Activated CD8-positive, alpha-beta memory T cell treated with anti-CD3 and anti-CD28 coated beads, Interleukin-2, amount 50 U/mL, for 48 hours (primary cell): ENCODE measurements around the gene ZNF335.
"Not testable (repeated sequence)": the region's sequence is repeated elsewhere in the genome, so short reads cannot be mapped to it uniquely, and the experiment has no call there.

Experiments
- DNase-seq: peaks from one replicate; pipeline ENCODE4 v3.0.0-alpha.2; 2020

Gene ZNF335

DNA sequence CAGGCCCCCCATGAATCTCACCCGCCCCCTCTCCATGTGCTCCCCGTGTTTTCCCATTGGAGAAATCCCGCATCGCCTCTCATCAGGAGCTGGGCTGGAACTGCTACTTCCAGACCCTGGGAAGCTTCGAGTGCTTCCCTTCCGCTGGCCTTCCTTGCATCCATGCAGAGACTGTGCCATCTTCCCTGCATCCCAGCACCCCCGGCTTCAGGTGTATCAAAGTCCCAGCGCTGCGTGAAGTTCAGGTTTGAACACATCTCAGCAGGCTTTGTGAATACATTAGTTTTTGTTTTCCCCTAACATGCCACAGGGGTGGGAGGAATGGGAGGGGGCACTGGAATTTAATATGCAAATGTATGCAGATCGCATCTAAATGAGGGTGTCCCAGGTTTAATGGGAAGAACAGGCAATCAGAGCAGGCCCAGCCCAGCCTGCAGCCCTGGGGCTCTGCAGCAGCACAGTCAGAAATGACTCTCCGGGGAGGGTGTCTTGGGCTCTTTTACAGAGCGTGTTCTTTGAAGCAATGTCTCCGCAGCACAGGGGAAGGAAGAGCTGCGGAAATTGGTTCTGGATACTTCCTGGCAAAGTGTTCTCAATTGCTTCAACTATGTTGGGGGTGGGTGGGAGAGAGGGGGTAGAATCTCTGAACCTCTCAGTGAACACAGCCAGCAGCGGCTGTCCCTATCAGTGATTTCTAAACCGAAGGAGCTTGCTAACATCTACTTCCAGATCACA, 28.4 kb upstream of the ZNF335 start:
- no peak for DNase-seq

DNA sequence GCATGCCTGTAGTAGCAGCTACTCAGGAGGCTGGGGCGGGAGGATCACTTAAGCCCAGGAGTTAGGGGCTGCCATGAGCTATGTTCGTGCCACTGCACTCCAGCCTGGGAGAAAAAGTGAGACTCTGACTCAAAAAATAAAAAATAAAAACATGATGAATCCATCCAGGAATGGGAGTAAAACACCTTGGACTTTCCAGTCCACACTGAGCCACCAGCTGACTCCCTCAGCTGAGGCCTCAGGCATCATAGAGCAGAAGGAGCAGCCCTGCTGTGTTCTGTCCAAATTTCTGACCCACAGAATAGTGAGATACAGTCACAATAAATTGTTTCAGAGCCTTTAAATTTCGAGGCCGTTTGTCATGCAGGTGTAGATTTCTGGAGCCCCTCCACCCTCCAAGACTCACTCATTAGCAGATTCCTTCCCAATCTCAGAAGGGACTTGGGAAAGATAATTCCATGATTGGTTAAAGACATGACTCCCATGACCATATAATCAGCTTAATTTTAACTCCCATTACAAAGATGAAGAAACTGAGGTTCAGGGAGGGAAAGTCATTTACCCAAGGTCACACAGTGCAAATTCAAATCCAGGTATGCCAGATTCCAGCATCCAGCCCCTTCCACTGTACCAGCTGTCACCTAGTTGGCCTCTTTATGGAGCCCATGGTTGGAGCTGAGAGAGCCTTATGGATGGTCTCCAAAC, 27.7 kb upstream of the ZNF335 start:
- DNase-seq, result no peak

DNA sequence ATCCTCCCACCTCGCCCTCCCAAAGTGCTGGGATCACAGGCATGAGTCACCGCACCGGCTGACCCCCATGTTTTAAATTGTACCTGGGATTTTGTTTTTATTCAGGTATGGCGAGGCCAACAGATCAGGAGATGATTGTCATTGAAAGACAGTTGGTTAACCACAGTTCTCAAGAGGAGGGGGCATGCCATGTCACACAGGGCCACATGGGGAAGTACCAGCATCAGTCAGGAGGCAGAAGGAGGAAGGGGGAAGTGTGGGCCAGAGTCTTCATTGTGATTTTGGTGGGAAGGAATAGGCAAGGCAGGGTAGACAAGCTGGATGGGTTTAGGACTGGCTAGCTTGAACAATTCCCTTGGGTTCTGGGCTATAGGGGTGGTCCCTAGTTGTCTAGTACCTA, 26.8 kb upstream of the ZNF335 start:
- no peak for DNase-seq

DNA sequence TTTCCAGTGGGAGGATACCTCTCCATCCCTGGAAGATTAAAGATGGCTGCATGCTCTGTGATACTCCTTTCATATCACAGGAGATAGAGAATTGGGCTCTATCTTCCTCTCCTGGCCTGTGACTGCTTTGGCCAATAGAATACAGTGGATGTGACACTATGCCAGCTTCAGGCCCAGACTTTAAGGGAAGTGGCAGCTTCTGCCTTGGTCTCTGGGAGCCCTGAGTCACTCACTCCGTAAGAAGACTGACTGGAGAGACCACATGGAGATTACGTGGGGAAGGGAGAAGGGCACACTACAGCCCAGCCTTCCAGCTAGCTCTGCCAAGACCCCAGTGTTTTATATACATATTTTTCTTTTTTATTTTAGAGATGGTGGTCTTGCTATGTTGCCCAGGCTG, 26.3 kb upstream of the ZNF335 start:
- no peak for DNase-seq

DNA sequence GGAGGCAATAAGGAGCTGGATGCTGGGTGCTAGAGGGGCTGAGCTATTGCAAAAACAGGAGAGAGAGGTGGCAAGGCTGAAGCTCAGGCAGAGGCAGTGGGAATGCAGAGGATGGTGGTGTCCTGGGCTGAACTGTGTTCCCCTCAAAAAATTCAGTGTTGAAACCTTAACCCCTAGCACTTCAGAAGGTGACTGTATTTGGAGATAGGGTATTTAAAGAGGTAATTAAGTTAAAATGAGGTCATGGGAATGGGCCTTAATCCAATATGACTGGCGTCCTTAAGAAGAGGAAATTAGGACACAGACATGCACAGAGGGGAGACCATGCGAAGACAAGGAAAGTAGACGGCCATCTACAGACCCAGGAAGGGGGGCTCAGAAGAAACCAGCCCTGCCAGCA, 25.2 kb upstream of the ZNF335 start:
- DNase-seq, result no peak

DNA sequence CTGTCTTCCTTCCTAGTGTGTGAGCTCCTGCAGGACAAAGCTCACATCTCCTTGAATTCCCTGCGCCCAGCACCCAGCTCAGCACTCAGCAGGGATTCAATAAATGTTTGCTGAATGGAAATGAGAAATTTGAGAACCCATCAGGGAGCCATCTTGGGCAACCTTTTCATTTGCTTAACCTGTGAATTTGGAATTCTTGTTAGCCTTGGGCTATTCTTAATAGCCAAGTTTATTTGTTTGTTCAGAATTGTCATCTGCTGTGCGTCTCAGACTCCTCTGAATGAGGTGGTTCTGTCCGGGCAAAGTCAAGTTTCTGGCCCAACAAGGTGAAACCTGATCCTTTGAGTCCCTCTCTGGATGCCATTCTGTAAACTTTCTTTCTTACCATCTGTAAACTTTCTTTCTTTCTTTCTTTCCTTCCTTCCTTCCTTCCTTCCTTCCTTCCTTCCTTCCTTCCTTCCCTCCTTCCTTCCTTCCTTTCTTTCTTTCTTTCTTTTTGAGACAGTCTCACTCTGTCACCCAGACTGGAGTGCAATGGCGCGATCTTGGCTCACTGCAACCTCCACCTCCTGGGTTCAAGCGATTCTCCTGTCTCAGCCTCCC, 23.6 kb upstream of the ZNF335 start:
- DNase-seq, result not testable (repeated sequence)

DNA sequence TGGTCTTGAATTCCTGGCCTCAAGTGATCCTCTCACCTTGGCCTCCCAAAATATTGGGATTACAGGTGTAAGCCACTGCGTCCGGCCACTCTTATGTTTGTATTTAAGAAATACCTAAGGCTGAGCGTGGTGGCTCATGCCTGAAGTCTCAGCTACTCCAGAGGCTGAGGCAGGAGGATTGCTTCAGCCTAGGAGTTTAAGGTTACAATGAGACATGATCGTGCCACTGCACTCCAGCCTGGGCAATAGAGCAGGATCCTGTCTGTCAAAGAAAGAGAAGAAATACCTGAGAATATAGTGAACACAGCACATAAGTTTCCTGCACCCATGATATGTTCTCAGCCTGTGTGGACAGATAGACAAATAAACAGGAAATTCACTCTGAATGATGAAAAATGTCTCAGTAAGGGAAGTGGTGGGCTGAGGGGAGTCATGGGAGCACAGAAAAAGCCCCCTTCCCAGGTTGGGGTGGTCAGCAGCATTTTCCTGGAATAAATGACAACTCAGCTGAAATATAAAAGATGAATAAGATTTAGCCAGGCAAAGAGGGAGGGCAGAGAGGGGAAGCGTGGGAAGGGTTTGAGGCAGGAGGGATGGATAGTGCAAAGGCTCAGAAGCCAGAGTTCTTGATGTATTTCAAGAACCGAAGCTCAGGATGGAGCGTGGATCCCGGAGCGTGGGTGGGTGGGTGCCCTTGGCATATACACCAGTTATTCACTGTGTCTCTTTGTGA, 22.9 kb upstream of the ZNF335 start:
- DNase-seq, result no peak

DNA sequence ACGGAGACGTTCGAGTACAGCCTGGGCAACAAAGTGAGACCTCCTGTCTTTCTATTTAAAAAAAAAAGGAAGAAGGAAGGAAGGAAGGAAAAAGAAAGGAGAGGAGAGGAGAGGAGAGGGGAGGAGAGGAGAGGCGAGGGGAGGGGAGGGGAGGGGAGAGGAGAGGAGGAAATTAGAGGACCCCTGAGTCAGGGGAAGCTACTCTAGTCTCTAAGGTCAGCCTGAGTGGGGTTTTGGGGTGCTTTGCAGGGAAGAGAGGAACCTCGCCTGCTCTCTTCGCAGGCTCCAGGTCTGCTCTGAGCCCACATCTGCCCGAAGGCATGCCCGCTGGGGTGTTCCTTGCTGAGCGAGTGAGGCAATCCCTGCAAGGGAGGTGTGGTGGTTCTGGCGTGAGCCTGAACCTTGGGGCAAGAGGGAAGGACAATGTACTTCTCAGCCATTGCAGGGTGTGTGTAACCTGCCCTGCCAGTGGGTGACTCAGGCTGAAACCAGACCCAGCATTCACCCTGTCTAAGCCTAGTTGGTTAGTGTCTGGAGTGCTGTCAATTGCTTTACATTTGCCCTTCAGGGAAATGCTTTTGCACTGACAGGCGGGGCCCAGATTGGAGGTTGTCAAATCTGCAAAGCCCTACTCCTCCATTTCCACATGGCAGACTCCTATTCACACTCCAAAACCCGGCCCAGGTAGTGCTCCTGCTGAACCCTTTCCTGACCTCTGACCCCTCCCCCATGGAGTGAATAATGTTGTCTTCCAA, 21.4 kb upstream of the ZNF335 start:
- DNase-seq, result no peak

DNA sequence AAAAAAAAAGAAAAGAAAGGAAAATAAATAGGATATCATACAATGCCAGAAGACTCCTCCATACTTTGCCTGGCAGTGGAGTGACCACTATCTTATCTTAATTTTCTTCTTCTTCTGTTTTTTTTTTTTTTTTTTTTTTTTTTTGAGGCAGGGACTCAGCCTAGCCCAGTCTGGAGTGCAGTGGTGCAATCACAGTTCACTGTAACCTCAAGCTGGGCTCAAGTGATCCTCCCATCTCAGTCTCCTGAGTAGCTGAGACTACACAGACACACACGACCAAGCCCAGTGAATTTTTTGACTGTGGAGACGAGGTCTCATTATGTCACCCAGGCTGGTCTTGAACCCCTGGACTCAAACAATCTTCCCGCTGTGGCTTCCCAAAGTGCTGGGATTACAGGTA, 19.6 kb upstream of the ZNF335 start:
- DNase-seq, result no peak

DNA sequence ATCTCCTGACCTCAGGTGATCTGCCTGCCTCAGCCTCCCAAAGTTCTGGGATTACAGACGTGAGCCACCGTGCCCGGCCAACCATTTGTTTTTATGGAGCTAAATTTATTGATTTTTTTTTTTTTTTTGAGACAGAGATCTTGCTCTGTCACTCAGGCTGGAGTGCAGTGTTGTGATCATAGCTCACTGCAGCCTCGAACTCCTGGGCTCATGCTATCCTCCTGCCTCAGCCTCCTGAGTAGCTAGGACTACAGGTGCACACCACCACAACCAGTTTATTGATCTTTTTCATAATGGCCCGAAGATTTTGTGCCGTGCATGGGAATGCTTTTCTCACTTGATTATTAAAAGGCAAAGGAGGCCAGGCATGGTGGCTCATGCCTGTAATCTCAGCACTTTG, 16.8 kb upstream of the ZNF335 start:
- not testable (repeated sequence) for DNase-seq

DNA sequence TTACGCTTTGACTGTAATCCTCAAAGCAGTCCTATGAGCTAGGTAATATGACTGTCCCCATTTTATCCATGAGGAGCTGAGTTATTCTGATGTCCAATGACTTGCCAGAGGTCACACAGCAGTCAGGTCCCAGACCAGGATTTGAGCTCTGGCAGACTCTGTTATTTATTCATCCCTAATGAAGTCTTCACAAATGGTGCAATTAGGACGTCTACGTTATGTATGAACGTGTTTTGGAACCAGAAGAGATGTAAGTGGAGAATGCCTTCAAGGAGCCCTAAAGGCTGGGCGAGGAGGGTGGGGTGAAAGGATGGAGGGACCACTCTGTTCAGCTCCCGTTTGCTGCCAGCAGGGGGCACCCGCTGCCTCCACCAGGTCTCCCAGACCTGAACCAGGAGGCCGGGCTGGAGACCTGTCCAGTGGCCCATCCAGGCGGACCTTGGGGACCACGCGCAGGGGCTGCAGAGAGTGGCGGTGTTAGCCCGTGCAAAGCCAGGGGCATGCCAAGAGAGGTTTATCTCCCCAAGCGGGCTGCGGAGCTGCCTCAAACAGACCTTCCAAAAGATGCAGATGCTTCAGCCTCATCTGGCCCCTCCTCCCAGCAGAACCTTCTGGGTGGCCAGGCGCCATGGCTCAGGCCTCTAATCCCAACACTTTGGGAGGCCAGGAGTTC, 15.2 kb upstream of the ZNF335 start:
- DNase-seq, result peak; percentile 90

DNA sequence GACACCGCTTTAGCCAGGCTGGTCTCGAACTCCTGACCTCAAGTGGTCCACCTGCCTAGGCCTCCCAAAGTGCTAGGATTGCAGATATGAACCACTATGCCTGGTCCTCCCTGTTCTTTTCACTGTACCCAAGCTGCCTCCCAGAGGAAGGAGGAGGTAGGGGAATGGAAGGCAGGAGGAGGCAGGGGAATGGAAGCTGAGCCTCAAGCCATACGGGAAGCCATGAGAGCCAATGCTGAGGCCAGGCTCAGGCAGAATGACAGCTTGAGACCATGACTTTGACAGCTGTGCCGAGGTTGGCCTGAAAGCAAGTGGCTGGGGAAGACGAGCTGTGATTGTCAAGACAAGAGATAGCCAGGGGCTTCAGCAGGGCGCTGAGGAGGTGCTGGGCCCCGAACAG, 13.6 kb upstream of the ZNF335 start:
- no peak for DNase-seq

DNA sequence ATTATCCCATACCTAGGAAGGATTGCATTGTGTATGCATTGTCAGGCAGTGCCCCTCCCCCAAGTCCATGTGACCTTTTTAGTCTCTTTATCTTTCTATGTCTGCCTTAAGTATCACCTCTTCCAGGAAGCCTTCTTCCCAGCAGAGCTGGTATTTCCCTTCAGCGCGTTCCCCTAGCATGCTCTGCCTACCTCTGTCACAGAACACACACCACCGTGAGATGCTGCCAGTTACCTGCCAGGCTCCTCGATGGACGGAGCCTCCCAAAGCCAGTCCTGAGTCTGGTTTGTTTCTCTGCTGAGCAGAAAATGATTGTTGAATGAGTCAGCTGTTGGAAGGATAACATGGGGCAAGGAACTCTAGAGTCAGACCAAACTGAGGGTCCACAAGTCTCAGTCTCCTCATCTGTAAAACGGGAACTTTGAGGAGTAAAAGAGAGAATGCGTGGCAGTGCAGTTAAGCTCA, 11.3 kb upstream of the ZNF335 start:
- no peak for DNase-seq

DNA sequence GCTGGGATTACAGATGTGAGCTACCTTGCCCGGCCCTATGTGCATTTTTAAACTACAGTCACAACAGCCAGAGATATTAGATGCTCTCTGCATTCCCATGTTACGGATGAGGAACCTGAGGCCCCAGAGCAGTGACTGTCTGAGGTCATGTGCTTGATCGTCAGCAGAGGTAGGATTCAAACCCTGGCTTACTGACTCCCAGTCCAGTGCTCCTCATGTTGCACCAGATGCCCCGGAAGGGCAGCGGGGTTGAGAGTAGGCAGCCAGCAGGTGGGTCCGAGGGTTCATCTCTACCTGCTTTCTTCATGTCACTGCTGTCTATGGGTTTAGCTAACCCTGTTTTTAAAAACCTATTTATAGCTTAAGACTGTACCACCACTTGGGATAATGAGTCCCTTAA, 9.3 kb upstream of the ZNF335 start:
- DNase-seq, result no peak

DNA sequence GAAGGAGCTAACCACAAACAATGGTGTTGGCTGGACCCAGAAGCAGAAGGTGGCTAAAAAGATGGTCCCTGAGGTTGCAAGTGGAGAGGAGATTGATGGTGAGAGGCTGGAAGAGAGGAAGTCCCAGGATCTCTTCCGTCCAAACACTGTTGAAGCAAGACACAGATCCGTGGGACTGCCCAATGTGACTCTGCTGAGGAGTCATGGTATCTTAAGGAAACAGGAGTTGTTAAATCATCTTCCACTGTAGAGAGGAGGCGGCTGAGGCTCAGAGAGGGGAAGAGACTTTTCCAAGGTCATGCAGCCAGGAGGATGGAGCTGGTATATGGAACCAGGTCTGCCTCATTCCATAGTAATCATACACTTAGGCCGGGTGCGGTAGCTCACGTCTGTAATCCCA, 4.1 kb upstream of the ZNF335 start:
- no peak for DNase-seq

DNA sequence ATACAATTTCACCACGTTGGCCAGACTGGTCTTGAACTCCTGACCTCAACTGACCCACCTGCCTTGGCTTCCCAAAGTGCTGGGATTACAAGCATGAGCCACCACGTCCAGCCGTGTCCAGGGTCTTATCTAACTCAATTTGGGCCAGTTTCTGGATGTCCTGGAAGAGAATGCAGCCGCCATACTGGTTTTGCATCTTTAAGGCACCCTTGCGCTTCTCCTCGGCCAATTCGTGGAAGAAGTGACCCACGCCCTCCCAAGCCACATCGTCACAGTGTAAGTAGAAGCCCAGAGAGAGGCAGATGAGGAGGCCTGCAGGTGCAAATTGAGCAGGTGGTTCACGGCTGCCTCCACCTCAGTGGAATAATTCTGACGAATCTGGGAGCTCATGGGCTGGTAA, 3.7 kb upstream of the ZNF335 start:
- DNase-seq, result no peak

DNA sequence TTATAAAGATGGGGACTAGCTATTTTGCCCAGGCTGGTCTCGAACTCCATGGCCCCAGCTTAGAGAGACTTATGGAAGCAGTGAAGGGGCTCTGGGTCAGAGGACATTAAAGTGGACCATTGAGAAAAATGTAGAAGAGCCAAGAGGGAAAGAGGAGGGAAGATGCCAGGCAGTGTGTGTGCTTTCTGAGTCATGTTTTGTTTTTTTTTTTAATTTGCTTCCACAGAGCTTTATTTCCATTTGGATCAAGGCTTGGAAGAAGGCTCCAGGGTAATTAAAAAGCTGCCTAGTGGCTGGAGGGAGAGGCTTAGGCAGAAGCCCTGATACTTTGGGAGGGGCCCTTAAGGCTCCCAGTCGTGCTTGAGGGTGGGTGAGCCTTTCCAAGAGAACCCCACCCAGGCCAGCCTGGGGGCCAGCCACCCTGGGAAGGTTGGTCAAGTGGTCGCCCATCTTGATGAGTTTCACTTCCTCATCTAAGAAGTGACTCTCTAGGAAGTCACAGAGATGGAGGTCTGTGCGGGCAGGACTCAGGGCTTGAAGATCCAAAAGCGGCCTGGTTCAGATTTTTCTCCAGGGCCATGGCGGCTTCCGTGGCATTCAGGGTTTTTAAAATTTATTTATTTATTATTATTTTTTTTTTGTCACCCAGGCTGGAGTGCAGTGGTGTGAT, 3.0 kb upstream of the ZNF335 start:
- no peak for DNase-seq

DNA sequence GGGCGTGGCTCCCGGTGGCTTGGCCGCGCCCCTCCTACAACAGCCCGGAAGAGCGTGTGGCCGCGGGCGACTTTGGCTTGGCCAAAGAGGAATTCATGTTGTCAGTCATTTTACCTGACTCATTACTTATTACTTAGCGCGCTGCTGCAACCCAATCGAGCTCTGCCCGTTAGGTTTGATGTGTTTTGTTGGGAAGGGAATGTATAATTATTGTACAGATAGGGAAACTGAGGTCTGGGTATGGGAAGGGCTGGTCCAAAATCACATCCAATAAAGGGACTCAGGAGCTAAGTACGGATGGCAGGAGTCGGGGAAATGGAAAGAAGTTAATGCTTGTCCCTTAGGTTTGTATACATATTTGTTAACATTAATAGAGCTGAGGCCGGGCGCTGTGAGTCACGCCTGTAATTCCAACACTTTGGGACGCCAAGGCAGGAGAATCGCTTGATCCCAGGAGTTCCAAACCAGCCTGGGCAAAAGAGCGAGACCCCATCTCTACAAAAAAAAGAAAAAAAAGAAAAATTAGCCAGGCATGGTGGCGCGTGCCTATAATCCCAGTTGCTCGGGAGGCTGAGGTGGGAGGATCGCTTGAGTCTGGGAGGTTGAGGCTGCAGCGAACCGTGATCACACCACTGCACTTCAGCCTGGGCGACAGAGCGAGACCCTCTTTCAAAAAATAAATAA, 639 bp upstream of the ZNF335 start:
- DNase-seq, result no peak

DNA sequence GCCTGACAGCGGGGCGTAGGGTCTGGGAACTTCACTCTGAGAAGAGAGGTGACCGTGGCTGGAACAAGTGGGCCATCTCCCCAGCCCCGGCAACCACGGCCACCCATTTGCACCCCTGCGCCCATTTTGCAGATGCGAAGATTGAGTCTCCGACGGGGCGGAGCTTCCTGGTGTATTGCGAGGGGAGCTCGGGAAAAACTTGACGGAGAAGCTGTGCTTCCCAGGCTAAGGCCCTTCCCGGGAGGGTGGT, 653 bp downstream of the ZNF335 start:
- no peak for DNase-seq

DNA sequence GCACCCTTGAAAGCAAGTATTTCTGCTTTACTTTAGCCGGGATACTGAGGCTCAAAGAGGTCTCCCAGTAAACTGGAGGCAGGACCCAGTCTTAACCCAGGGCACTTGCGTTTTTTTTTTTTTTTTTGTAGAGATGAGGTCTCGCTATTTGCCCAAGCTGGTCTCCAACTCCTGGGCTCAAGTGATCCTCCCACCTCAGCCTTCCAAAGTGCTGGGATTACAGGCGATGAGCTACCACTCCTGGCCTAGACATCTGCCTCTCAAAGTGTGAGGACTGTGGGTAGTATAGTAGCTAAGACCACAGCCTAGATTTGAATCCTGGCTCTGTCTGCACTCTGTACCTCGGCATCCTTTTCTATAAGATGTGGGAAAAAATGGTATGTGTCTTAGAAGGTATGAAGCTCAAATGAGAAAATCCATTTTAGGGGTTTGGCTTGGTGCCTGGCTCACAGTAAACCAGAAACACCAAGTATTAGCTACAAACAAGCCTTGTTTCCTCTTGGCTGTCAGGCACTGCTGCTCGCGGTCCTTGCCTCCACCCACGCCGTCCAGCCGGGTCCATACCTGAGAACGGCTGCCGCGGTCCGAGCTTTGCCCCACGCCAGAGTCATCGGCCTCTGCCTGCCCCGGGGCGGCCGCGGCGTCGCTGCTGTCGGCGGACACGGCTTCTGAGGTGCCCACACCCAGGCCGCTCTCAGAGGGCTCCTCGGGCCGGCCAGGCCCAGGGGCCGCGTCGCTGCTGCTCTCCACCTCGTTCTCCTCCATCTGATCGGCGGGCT, 1.2 kb downstream of the ZNF335 start:
- DNase-seq, result no peak
